ENCODE data around the gene DLX1.
A peak's percentile ranks its signal among the peaks of the same experiment; 100 is the strongest.

Gene DLX1

DNA sequence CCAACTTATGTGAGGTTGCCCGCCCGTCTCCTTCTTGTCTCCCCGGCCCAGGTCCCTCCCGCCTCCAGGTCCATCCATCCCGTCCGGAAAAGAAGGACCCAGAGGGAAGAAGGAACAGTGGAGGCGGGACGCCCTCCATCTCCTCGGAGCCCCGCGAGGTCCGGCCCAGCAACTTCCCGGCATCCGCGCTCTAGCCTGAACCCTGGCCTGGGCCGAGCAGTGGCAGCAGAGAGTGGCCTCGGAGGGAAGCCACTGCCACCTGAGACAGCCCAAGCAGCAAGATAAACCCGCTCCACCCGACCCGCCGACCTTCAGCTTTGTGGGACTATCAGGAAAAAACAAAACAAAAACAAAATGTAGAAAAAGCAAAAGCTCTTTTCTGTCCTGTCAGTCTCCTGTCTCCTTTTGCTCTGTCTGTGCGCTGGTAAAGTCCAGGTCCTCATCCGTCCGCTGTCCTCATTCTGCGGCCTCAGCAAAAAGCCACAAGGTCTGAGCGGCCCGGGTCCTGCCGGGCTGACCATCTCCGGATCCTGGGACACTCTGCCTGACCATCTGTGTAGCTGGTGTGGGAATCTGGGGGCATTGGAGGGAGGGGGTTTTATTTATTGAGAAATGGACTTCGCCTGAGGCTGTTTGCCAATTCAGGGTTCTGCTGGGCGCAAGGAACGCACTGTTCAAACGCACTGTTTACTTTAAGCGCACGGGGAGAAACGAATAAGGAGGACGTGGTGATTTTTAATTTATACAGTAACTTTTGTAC is 3.1 kb downstream of the DLX1 start:
- DNase-seq, result no peak

DNA sequence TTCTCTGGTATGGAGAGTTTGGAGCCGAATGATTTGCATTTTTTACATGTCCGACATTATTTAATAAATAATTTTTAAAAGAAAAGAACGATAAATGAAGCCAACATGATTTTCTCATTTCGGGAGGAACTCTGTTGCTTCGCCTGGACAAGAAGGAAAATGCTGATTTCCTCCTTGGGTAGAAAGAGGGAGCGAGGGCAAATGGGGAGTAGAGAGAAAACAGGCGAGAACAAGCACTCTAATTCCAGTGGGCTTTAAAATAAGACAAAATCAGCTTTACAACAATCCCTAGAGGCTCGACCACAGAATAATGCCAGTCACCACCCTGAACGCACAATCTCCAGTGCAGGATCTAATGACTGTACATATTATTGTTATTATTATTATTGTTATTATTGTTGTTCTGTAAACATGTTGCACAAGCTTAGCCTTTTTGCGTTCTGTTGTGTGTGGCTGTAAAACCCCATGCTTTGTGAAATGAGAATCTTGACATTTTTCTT is 3.7 kb downstream of the DLX1 start:
- DNase-seq, result no peak

DNA sequence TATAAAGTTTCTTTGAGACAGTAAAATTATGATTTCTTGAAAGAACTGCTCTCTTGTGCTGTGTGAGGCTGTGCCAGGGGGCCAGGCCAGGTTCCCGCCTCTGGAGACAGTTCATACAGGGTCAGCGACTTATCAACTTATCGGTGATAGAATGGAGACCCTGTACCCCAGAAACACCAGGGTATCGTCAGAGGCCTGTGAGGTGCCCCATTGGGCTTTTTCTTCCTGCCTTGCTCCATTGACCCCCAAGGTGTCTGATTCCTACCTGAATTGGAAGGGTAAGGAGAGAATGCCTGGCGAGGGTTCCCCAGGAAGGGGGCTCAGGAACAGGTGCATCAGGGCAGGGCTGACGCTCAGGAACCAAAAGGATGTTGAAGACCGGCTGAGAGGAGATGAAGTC is 4.3 kb downstream of the DLX1 start:
- DNase-seq, result no peak

DNA sequence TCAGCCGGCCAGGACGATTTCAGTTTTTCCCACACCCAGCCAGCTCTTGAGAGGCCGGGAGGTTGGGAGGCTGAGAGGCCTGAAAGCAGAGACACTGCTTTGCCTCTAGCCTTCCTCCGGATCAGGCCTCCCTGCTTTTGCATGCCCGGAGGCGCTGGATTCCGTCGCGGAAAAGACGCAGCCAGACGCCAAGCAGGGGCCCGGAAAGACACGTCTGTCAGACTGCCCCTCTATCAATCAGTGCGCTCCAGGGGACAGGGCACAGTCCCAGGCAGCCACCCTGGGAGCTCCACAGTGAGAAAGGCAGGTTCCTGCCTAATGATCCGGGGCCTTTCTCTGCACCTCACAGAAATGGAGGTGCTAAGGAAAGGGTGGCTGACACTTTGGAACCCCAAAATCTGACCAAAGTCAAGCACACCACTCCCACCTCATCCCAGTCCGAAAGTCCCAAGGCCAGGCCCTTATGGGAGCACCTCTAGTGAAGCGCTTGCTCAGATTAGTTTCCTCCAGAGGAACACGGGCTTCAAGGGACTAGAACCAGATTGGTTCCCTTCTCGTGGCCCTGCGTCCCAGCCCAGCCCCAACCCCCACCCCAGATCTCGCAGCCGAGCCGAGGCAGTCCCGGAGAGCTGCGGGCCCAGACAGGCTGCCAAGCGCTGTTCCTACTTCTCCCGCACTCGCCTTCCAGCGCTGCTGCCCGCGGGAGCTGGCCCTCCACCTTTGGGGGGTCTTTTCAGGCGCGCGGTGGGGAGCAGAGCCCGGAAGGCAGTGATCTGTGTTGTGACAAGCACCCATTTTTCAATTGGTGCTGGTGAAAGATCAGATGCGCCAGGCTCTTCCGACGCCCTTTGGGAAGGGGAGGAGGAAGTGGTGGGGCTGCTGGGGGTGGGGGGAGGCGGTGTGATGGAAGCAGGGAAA is 5.0 kb downstream of the DLX1 start:
- no peak for DNase-seq

DNA sequence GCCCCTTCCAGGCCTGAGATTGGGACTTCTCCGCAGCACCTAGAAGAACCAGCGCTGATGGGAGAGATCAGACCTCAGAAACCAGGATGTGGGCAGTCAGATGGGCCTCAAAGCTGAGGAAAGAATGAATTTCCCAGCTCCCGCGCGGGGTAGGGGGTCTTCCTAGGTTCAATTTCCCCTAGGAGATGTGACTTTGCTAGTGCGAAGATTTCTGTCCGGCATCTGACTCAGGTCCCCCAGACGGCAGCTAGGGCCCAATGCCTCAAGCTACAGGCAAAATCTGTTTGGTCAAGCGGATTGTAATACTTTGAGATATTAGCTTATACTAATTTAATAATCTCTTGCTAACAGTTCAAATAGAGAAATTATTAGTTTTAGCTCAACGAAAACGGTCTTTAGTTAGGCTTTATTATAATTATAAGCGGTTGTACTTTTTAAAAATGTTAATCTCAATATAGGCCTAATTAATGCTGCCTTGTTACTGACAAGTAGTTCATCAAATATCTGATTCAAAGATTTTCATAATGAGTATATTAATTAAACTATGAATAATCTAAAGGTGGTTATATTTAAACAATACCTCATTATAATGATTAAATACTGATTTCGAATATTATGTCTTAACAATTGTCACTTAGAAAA is 5.8 kb downstream of the DLX1 start:
- no peak for DNase-seq

DNA sequence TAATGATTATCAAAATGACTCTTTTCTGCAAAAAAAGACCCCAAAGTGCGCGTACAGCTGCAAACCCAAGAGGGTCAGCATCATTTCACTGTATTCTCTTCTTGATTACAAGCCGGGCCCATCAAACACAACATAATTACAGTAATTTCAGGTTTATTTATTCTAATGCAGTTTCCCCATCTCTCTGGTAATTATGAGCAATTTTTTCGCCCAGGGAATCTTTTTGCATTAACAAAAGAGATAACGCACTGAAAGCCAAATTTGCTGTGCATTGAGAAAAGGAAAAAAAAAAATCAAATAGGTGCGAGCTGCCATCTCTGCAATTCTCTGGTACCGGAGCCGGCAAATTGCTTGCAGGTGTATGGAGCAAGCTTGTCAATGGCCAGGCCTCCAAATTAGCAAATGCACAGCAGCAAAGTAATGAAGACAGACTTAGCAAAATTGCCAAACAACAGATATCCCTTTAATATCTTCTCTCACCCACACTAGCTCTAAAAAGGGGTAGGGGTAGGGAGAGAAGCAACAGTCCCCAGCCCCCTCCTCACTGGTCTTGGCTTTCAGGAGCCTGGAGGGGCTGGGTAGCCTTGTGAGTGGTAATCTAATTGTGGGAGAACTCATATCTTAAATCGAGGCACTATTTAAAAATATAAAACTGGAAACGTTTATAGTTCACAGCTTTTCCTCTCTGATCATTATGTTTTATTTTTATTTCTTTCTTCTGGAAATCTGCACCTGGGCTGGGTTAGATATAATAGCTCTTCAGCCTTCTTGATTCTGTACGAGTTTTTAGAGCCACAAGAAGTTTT is 6.7 kb downstream of the DLX1 start:
- peak; percentile 93 for DNase-seq

DNA sequence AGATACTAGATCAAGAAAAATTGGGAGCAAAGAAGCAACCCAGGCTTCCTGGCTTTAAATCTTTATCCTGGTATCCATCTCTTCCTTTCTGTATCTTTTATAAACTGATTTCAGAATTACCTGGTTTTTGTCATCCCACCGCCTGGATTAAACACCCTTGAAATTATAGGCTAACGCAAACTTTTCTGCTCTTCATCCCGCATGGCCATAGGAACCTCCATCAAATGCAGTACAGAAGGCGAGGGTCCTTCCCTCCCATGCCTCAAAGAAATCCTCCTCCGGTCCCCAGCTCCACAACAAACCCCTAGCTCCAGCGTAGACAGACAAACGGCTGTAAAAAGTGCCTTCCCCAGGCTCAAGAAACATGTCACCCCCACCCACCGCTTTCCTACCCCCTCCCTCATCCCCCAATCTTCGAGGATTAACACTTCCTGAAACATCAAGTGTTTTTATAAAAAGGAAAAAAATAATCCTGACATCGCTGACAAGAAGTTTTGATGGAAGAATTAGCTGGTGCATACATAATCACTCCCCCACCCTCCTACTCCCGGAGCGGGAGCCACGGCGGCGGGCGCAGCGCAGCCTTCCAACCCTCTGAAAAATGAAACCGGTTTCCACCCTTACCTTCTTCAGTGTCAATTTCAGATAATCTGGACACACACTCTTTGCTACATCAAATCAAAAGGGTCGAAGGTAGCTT is 7.6 kb downstream of the DLX1 start:
- DNase-seq, result no peak

DNA sequence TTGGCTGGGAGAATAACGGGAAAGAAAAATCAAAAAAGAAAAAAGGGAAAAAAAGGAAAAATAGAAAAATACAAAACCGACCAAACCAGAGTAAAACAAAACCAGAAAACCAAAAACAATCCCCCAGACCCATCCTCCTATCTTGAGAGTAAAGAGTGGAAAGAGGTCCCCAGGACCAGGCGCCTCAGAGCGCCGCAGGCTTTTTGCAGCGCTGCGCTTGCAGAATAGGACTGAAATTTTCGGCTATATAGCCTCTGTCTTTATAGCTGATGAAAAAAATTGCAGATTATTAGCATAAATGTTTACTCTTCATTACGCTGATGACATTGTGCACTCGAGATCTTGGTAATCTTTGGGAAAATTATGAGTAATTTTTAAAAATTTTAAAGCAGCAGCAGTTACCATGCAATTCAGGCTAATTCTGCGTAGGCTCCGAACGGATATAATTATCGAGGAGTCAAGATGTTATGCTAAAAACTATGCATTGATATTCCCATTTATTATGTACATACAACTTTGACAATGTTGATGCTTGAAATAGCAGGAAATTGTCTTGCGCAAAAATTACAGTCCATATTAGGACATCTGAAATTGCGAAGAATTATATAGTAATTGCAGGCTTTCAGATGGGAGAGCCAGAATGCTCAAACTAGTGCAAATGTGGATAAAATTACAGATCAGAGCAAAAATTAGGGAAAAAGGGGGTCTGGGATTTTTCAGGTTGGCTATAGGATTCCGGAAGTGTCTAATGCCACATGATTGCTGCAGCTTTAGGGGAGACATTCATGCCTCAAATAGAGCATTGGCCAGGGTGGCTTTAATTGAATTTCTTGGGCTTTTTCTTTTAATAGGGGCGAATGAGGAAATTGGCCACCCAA is 8.3 kb downstream of the DLX1 start:
- no peak for DNase-seq

DNA sequence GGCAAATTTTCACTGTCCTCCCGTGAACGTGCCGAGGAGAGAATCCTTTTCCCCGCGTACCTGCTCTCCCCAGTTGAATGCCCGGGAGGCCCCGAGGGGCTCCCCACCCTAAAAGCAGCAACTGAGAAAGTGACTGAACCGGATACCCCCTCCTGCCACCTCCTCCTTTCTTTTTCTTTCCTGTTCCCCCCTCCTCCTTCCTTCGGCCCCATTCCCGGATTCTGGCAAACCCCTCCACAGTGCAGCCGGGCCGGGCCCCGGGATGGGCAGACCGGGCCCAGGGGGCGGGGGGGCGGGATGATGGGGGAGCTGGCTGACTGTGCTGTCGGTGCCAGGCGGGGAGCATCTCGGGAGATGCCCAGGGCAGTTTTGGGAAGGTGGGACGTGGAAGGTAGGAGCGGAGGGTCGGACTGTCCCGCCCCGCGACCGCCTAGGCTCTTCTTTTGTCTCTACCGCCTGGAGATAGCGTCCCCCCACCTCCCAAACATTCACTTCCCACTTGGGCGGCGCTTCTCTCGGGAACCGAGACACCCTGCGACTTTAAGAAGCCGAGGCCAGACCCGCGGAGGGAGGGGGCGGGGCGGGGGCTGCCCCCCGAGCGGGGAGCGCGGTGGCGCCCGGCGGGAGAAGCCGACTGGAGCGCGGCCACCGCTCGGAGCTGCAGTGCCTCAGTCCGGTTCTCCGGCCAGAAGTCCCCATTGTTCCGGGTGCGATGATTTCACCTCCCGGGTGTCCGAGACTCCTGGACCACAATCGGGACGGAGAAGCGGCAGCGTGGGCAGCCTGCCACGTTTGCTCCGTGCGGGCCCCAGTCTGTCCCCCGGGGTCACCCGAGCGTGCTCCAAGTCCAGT is 9.2 kb downstream of the DLX1 start:
- no peak for DNase-seq

DNA sequence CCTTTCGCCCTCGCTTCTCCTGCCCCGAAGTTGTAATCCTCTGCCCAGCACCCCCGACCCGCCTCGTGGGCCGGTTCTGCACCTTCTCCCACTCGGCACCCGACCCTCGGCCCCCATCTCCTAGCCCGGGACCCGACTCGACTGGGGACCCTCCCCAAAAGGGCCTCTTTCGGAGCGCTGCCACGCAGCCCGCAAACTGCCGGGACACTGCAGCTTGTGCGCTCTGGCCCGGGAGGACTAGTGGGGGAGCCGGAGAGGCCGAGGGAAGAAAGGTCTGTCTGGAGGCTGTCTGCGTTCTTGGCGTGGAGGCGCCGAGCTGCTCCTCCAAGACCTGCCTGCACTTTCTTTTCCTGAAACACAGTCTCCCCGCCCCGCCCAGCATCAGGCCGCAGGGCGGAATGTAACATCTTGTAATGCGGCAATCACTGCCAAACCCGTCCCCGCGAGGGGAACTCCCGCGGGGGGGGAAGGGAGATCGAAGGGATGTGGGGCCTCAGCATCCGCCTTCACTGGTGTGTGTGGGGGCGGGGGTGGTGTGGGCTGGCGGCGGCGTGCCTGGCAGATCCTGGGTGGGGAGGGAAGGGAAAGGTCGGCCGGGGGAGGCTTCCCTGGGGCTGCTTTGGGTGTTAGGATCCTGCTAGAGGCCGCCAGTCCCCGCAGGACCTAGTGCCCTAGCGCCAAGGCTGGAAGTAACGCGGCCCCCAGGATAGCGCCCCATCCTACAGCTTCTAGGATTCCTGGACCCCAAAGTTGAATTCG is 10.0 kb downstream of the DLX1 start:
- DNase-seq, result no peak

DNA sequence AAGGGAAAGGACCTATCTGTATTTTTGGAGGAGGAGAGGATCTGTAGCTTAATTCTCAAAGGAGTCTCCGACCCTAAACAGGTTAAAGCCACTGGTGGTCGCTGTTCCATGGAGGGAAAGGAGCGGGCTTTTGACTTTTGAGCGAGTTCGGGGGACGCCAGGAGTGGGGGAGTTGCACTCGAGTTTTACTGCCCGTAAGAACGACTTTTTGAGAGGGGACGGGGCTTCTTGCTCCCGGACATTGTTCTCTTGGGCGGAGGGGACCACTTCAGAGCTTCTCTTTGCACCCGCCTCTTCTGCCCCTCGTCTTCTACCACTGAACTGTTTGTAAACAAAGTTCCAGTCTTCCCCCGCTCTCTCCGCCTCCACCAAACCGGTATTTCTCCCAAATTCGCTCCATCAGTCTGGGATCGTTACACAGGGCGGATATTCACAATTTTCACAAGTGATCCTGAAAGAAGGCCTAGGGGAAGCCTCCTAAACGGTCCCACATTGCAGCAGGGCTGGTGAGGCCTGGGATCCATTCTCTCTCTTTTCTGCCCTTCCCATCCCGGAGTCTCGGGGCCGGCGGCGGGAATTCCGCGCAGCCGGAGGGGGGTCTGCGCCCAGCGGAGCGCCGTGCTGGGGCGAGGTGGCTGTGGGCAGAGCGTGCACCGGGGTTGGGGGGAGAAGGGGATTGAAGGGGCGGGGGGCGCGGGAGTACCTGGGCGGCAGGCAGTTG is 10.8 kb downstream of the DLX1 start:
- DNase-seq, result no peak

DNA sequence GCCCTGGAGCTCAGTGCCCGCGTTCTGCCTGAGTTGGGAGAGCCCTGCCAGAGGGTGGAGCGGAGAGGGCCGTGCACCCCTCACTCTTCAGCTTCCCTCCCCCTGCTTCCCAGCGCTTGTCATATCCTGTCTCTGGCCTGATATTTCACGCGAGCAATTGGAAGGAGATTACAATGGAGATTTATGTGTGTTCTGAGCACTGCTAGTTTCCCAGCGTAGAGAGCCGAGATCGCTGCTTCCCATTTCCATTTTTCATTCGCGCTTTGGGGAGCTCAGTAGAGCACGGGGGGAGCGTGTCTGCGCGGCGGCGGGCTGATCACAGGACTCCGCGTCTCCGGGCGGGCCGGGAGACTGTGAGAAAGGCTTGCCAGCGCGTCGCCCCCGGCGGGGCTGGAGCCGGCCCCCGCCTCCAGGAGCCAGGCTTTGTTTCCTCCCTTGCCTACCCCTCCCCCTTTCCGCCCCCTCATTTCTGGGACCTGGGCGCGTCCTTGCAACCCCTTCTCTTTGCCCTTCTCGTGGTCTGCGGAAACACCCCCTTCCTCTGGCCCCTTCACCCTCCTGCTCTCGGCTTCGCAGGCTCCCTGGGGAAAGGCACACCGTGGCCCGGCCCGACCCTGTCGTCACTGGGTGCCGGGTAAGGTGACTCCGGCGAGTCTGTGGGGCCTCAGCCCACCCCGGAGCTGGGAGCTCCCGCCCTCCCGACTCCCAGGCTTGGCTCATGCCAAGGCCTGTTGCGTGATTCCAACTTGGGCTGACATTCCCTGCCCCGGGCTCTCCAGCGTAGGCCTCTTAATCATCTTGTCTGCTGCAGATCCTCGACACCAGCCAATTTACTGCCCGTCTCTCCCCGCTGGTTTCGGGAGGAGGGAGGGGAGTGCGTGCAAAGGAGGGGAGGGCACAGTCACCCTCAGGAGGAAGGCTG is 11.6 kb downstream of the DLX1 start:
- DNase-seq, result peak; percentile 80

DNA sequence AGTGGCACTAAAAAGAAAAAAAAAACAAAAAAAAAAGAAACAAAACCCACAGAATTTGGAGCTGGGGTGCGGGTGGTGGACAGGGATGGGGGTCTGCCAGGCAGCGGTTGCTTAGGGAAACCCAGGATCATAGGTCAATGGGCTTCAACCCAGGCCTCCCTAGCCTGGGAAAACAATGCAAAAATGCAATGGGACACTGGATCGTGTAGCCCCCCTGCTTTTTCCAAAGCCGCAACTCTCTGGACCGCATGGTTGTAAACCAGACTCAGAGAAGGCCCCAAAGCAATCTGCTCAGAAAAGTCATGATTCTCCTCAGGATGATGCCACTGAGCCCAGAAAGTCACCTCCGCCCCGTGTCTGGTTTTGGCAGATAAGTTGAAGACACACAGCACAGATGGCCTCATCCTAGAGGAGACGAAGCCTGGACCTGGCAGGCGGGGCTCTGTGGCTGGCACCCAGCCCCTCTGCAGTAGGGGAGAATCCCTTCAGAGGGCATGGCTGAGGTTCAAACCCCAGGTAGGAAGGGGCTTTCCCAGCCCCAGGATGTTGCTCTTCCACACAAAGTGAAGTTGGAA is 12.3 kb downstream of the DLX1 start:
- DNase-seq, result peak; percentile 55

DNA sequence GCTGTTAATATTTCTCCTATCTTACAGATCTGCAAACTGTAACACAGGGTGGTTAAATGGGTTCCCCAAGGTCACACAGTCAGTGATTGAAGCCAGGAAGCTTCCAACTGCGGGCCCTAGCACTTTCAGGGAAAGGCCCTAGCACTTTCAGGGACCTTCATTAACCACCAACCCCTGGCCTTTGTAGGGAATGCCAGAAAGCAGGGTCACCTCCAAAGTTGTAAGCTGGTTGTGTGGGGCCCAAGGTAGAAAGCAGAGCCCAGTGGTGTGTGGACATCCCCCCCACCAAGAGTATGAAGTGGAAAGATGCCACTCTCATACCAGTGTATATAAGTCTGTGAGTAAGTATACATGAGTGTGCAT is 13.0 kb downstream of the DLX1 start:
- no peak for DNase-seq

DNA sequence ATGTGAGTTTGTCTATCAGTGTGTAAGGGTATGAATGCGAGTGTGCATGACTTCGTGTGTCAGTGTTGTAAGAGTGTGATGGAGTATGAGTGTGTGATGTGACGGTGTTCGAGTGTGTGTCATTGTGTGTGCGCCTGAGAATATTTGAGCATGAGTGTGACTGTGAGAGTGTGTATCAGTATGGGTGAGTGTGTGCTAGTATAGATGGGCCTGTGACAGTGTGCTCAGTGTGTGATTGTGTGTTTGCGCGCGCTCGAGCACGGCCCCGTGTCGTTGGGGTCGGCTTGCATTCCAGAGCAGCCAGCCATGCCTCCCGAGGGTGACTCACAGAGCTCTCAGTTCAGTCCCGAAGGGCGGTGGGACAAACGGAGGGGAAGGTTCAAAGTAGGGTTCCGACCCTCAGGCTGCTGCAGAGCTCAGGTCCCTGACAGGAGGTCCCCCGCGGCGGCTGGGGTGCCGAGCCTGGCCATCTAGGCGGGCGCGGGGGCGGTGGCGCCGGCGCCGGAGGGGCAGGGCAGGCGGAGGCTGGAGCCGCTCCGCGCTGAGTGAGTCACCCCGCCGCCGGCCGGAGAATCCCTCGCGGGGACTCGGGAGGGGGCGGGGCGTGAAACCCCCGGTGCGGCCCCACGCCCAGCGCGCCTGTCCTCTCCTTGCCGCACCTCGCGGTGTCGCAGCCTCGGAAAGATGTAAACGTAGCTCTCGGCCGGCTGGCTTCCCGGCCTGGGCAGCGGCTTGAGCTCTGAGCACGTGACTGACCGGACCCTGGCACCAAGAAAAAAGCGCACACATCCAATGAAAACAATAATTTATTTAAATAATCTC is 13.6 kb downstream of the DLX1 start:
- DNase-seq, result no peak

DNA sequence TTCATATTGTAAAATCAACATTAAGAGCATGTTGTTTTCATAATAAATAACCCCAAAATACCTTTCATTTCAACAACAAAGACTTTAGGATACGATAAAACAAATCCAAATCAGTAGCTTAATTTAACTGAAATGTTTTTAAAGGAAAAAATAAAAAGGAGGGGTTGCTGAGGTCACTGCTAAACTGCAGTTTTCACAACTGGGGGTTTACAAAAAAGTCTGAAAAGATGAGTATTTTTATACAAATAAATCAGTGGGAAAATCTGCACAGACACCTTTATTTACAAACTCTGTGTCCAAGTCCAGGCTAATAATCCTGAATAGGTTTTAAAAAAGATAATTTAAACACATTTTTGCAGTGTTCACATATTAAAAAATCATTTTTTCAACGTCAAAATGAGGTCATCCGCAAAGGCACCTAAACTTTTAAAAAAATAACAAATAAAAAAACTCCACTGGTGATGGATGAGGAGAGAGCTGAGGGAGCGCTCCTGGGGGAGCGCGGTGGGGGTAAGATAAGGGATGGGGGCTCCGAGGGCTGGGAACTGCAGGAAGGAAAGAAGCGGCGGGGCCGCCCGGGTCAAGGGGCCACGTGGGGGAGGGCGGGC is 14.3 kb downstream of the DLX1 start:
- no peak for DNase-seq
